Breast epithelium (tissue), 4 donors: Measurements from ENCODE around the gene ADCY2. TPM values are rescaled to one million over a fixed set of nuclear protein-coding genes. Genes with fewer than 3 reads are reported as not detected.

ENCODE experiments used
- DNase-seq, 2 donors: peaks; one replicate each; pipeline ENCODE4 v3.0.0-alpha.2; 2019; ENCODE audit warnings: low spot score in 2 of 2
- H3K27ac ChIP-seq, 2 donors: fragments of 200-600 bp; sonication (generic) in 1 of 2; one replicate each; pipeline ENCODE4 v1.5.1; 2016 to 2019; ENCODE audit warnings: mild to moderate bottlenecking in 1 of 2
- H3K27me3 ChIP-seq, 2 donors: fragments of 200-600 bp; sonication (generic) in 1 of 2; one replicate each; pipeline versions ENCODE4 v1.5.1 to v1.6.0; 2017 to 2019; ENCODE audit warnings: control low read depth in 1 of 2, mild to moderate bottlenecking in 1 of 2
- H3K36me3 ChIP-seq: fragments of 200-600 bp; one replicate; pipeline ENCODE4 v1.5.1; 2019
- H3K4me1 ChIP-seq, 2 donors: fragments of 200-600 bp; sonication (generic); one replicate each; pipeline ENCODE4 v1.5.1; 2016 to 2019; ENCODE audit warnings: control low read depth in 1 of 2
- H3K4me3 ChIP-seq, 3 donors: fragments of 200-600 bp; sonication (generic); 1 replicate in 2 of 3; 2 replicates in 1 of 3; pipeline ENCODE4 v1.5.1; 2016 to 2019; ENCODE audit warnings: mild to moderate bottlenecking in 3 of 3, moderate library complexity in 2 of 3
- H3K9me3 ChIP-seq, 2 donors: fragments of 200-600 bp; sonication (generic) in 1 of 2; one replicate each; pipeline ENCODE4 v1.5.1; 2016 to 2019; ENCODE audit warnings: control low read depth in 1 of 2
- POLR2A ChIP-seq: fragments of 450-650 bp; IDR thresholded peaks from one replicate; pipeline ENCODE4 v1.6.1; 2016; ENCODE audit warnings: antibody characterized with exemption, mild to moderate bottlenecking, moderate library complexity
- POLR2AphosphoS5 ChIP-seq, 3 donors: sonication (generic); formaldehyde crosslinking; IDR thresholded peaks; one replicate each; pipeline ENCODE4 v1.6.1; 2017; ENCODE audit warnings: antibody characterized with exemption in 3 of 3
- intact Hi-C: fragments of 100-400 bp; cut with DNase I; formaldehyde crosslinking; loops from one replicate; pipeline ENCODE4 v1.15.1; 2023; ENCODE audit warnings: low total_unique reads
- total RNA-seq, 3 donors: library from RNA; depleted of rRNA; stranded (reverse); fragments of >200 nt; gene quantifications; one replicate each; pipeline ENCODE4 v1.1.0, GENCODE V29; 2016
- TF ChIP-seq, protein P1 (sequence below), 3 donors: fragments of 450-650 bp; IDR thresholded peaks; one replicate each; pipeline ENCODE4 v1.5.1; 2016 to 2017; ENCODE audit warnings: antibody characterized with exemption in 3 of 3, mild to moderate bottlenecking in 3 of 3, moderate library complexity in 3 of 3

The ADCY2 gene
- total RNA-seq, 3 donors from 2014 or later, result 3.8 to 30.1 (median 4.9) TPM

DNA sequence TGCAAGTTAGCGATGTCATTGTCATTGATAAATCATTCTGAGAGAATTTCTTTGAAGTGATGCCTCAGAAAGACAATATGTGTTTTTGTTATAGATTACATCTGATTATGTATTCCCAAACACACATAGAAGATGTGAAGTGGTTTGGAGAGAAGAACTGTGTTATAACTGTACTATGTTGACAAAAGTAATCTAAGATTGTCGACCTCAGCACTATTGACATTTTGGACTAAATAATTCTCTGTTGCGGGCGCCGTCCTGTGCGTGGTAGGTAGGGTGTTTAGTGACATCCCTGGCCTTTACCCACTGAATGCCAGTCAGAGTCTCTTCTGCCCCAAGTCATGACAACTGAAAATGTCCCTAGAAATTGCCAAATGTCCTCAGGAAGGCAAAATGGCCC, 377.2 kb downstream of the ADCY2 start:
- intact Hi-C loops, result no loop called here
- no peaks in the 10 kb centered on the region for H3K4me1 ChIP-seq
- no peaks in the 10 kb centered on the region for H3K27me3 ChIP-seq

DNA sequence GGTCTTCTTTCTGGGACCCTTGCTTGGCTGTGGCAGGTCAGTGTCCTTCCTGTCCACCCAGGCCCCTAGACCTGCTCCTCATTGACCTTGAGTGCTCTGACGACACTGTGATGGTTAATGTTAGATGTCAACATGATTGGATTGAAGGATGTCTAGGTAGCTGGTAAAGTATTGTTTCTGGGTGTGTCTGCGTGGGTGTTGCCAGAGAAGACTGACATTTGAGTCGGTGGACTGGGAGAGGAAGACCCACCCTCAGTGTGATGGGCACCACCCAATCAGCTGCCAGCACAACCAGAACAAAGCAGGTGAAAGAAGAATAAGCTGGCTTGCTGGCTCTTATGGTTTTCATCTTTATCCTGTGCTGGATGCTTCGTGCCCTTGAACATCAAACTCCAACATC, 380.5 kb downstream of the ADCY2 start:
- H3K4me1 ChIP-seq, result no peaks in the 10 kb centered on the region
- no peak for DNase-seq
- no peaks in the 10 kb centered on the region for H3K27me3 ChIP-seq
- no peak overlapping the region for H3K4me3 ChIP-seq
- TF ChIP-seq POLR2A (no peak), POLR2AphosphoS5 (IDR thresholded peaks at IDR 0.05) (no peak)
- TF ChIP-seq, protein P1, sequence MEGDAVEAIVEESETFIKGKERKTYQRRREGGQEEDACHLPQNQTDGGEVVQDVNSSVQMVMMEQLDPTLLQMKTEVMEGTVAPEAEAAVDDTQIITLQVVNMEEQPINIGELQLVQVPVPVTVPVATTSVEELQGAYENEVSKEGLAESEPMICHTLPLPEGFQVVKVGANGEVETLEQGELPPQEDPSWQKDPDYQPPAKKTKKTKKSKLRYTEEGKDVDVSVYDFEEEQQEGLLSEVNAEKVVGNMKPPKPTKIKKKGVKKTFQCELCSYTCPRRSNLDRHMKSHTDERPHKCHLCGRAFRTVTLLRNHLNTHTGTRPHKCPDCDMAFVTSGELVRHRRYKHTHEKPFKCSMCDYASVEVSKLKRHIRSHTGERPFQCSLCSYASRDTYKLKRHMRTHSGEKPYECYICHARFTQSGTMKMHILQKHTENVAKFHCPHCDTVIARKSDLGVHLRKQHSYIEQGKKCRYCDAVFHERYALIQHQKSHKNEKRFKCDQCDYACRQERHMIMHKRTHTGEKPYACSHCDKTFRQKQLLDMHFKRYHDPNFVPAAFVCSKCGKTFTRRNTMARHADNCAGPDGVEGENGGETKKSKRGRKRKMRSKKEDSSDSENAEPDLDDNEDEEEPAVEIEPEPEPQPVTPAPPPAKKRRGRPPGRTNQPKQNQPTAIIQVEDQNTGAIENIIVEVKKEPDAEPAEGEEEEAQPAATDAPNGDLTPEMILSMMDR (IDR thresholded peaks at IDR 0.05), result no peak
- no peaks in the 10 kb centered on the region for H3K36me3 ChIP-seq
- H3K9me3 ChIP-seq, result no peaks in the 10 kb centered on the region
- intact Hi-C loops, result no loop called here
- H3K27ac ChIP-seq, result no peak overlapping the region

More for the DNA sequence above, 377.2 kb downstream of the ADCY2 start:
- no peak overlapping the region for H3K4me3 ChIP-seq
- H3K36me3 ChIP-seq, result no peaks in the 10 kb centered on the region
- no peaks in the 10 kb centered on the region for H3K9me3 ChIP-seq
- no peak for DNase-seq
- H3K27ac ChIP-seq, result no peak overlapping the region
- TF ChIP-seq, protein P1 (IDR thresholded peaks at IDR 0.05), result no peak
- TF ChIP-seq POLR2AphosphoS5 (IDR thresholded peaks at IDR 0.05) (no peak), POLR2A (no peak)

DNA sequence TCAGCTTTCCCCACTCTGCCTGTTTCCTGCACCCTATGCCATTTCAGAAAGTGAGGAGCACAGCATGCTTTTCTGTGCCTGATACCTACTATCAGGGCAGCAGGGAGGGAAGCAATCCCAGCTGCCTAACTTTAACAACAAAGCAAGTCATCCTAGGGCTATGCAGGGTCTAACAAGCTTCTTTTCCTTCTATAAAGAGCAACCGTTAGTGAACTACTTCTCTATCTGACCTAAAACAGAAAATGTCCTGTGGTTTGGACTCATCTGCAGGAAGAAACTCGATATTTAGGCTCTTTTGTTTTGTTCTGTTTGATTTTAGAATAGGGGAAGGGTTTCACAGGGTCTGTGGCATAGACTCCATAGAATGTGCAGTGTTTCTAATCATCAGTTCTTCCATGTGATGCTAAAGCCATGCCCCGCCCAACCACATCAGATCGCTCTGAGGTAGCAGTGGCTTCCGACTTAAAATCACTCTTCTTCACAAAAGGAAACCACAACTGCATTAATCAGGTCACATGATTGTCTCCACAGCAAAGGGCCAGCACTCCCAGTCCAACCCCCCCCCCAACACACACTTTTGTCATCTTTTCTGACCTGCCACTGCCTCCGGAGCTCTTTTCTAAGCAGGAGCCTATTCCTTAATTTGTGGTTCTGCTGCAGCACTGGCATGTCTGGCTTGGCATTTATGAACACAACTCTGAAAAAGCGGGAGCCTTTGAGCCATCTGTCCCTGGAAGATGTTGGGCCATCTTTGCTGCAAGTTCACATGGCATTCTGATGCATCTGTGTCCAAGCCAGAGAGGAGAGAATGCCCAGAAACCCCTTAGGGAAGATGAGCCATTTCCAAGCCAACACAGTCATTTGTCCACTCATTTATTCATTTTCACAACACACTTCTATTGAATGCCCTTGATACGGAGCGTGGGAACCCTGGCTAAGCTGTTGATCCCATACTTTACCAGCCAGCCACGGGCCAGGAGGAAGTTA, 383.4 kb downstream of the ADCY2 start:
- DNase-seq, result no peak
- intact Hi-C loops, result no loop called here
- TF ChIP-seq POLR2AphosphoS5 (IDR thresholded peaks at IDR 0.05) (no peak), POLR2A (no peak)
- TF ChIP-seq, protein P1 (IDR thresholded peaks at IDR 0.05), result no peak
- Histone ChIP-seq H3K27me3 (no peaks in the 10 kb centered on the region), H3K4me3 (no peak overlapping the region), H3K4me1 (no peaks in the 10 kb centered on the region), H3K27ac (no peak overlapping the region), H3K9me3 (no peaks in the 10 kb centered on the region), H3K36me3 (no peaks in the 10 kb centered on the region)

DNA sequence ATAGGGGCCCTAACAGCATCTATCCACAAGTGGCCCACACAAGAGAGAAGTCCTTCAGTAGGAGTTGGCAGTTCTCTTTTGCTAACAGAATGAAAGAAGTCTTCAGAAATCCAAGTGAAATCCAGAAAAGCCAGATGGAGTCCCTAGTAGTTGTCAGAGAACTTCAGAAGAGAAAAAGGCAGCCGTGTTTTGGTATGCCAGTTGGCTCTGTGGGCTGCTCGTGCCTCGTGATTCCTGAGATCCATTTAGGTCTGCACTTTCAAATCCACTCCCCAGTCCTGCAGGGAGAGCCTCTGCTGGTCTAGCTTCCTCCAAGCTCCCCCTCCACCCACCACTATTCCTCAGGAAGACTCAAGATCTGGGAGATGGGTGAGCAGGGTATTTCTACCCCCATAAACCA, 386.0 kb downstream of the ADCY2 start:
- intact Hi-C loops, result no loop called here
- Histone ChIP-seq H3K36me3 (no peaks in the 10 kb centered on the region), H3K27ac (no peak overlapping the region), H3K4me1 (no peaks in the 10 kb centered on the region), H3K27me3 (no peaks in the 10 kb centered on the region), H3K9me3 (no peaks in the 10 kb centered on the region), H3K4me3 (no peak overlapping the region)
- no peak for TF ChIP-seq POLR2A
- no peak for TF ChIP-seq POLR2AphosphoS5 (IDR thresholded peaks at IDR 0.05)
- TF ChIP-seq, protein P1 (IDR thresholded peaks at IDR 0.05), result no peak
- no peak for DNase-seq

DNA sequence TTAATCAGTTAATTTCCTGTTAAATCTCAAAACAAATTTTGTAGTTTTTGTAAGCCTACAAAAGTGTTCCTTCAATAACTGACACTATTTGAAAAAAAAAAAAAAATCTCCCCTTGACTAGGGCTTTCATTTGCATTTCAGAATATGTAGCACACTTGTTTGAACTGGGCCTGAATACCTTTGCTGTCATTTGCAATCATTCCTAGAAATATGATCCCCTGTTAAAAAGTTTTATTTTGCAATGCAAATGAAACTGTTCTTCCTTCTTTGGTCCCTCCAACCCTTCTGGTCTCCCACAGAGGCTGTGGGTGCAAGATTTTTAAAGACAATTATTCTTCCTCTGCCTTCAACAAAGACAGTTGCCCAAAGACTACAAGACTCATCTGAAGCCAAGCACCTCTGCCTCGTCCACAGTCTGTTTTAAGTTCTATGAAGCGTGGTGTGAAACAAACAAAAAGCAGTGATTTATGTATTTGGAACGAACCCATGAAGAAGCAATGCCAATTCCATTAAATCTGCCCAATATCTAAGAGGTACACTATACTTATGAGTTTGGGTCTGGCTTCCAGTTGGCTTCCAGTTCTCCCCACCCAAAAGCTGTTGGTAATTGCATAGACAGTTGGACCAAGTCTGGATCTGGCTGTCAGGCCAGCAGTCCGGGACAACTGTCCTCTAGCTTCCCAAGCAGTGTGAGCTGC, 388.9 kb downstream of the ADCY2 start:
- no peaks in the 10 kb centered on the region for H3K4me1 ChIP-seq
- TF ChIP-seq POLR2AphosphoS5 (IDR thresholded peaks at IDR 0.05) (no peak), POLR2A (no peak)
- TF ChIP-seq, protein P1 (IDR thresholded peaks at IDR 0.05), result no peak
- intact Hi-C loops, result no loop called here
- no peaks in the 10 kb centered on the region for H3K36me3 ChIP-seq
- no peaks in the 10 kb centered on the region for H3K27me3 ChIP-seq
- no peak overlapping the region for H3K27ac ChIP-seq
- no peak for DNase-seq
- no peak overlapping the region for H3K4me3 ChIP-seq
- no peaks in the 10 kb centered on the region for H3K9me3 ChIP-seq
